HFF-Myc (cell line): ENCODE data around the gene OGA.

Experiments used
- DNase-seq: peaks from one replicate; pipeline ENCODE4 v3.0.0-alpha.2; 2011; ENCODE audit warnings: low read depth; ENCODE audit errors: extremely low read depth
- H3K4me3 ChIP-seq: replicated peaks from 2 replicates; pipeline ENCODE4 v1.5.1; 2011; ENCODE audit warnings: low read depth, mild to moderate bottlenecking, control low read depth, low read length
- TF ChIP-seq, protein P1 (sequence below): IDR thresholded peaks from 2 replicates; pipeline ENCODE4 v1.5.1; 2012; ENCODE audit warnings: mild to moderate bottlenecking, low read depth, low read length, control low read depth; ENCODE audit errors: missing control alignments

The OGA gene

DNA sequence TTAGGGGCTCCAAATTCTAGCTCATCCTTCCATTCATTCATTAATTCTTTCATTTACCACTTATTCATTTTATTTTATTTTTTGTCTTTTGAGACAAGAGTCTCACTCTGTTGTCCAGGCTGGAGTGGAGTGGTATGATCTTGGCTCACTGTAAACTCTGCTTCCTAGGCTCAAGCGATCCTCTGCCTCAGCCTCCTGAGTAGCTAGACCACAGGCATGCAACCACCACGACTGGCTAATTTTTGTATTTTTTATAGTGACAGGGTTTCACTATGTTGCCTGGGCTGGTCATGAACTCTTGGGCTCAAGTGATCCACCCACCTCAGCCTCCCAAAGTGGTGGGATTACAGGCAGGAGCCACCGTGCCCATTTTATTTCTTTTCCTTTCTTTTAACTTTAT, 74.0 kb downstream of the OGA start:
- TF ChIP-seq, protein P1, sequence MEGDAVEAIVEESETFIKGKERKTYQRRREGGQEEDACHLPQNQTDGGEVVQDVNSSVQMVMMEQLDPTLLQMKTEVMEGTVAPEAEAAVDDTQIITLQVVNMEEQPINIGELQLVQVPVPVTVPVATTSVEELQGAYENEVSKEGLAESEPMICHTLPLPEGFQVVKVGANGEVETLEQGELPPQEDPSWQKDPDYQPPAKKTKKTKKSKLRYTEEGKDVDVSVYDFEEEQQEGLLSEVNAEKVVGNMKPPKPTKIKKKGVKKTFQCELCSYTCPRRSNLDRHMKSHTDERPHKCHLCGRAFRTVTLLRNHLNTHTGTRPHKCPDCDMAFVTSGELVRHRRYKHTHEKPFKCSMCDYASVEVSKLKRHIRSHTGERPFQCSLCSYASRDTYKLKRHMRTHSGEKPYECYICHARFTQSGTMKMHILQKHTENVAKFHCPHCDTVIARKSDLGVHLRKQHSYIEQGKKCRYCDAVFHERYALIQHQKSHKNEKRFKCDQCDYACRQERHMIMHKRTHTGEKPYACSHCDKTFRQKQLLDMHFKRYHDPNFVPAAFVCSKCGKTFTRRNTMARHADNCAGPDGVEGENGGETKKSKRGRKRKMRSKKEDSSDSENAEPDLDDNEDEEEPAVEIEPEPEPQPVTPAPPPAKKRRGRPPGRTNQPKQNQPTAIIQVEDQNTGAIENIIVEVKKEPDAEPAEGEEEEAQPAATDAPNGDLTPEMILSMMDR, result no peak
- DNase-seq, result no peak
- H3K4me3 ChIP-seq, result no peak overlapping the region

DNA sequence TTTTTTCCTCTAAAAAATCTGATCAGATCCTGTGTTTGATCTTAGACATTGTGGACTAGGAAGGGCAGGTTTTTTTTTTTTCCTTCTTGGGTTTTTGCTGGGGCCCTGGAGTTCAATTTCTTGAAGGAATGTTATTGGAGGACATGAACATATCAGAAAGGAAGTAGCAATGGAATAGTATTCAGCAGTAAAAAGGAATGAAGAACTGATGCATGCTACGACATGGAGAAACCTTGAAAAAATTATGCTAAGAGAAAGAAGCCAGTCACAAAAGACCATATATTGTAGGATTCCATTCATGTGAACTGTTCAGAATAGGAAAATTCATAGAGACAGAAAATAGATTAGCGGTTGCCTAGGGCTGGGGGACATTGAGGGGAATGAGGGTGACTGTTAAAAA, 76.3 kb downstream of the OGA start:
- H3K4me3 ChIP-seq, result no peak overlapping the region
- DNase-seq, result no peak
- TF ChIP-seq, protein P1, result no peak

DNA sequence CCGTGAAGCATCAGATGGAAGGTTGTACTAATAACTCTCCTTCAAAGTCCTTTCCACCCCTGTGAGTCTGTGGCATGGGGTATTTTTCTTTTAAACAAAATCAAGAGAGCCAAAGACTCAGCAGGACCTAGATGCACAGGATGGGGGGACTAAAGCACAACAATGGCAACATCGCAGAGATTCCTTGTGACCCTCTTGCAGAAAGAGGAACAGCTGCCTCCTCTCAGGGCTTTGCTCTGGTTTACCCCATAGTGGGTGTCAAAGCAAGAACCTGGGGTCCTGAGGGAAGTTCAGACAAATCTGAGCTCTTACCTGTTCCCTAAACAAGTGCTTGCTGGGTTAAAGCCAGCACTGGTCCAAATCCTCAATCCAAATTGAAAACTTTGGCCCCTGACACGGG, 81.6 kb downstream of the OGA start:
- H3K4me3 ChIP-seq, result no peak overlapping the region
- TF ChIP-seq, protein P1, result no peak
- DNase-seq, result no peak
